Measurements from ENCODE around the gene BARX2. TPM values are rescaled to one million over a fixed set of nuclear protein-coding genes. Genes with fewer than 3 reads are reported as not detected.

BARX2 gene
- total and polyA plus RNA-seq, 2 donors (not counting 1 experiment from before 2014, with no cell fraction given), result not detected

DNA sequence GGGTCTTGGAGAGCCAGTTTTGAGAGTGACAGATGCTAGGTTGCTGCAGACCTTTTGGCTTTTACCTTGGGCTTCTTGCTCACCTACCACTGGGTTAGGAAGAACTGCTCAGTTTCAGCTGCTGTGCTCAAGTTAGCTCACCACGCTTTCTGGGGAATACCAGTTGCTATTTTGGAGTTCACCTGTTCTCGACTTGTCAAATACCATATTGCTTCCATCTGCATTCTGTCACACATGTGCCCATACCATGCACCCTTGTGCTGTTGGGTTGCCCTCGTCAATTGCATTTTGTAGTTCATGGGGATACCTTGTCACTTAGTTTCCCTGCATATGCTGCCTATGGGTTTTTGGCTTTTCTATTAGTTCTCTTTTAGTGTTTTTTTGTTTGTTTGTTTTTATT is 23.0 kb upstream of the BARX2 start:
- Histone ChIP-seq H3K27ac (ENCODE audit: low read length in 2 of 2) (no peak overlapping the region), H3K36me3 (replicated peaks in 1 of 2; ENCODE audit: control extremely low read depth in 1 of 2, control insufficient read depth in 1 of 2, extremely low read depth in 1 of 2, insufficient read depth in 2 of 2, low read length in 1 of 2) (no peaks in the 10 kb centered on the region), H3K79me2 (ENCODE audit: control insufficient read depth, insufficient read depth, low read length) (no peaks in the 10 kb centered on the region), H3K27me3 (replicated peaks in 1 of 4; ENCODE audit: control extremely low read depth in 1 of 4, control insufficient read depth in 3 of 4, insufficient read depth in 4 of 4, low read length in 3 of 4) (peaks cover 0 to 3% (median 1%) of the 10 kb centered on the region in 4 experiments), H3K4me1 (ENCODE audit: control insufficient read depth in 2 of 2, insufficient read depth in 2 of 2, low read length in 2 of 2) (no peaks in the 10 kb centered on the region), H4K20me1 (ENCODE audit: control insufficient read depth, insufficient read depth, low read length, poor library complexity, severe bottlenecking) (no peaks in the 10 kb centered on the region), H3K4me3 (ENCODE audit: control extremely low read depth in 1 of 5, extremely low read depth in 1 of 5, insufficient read depth in 1 of 5, low read depth in 2 of 5, low read length in 4 of 5) (no peak overlapping the region), H3K9me3 (ENCODE audit: control extremely low read depth in 1 of 3, control insufficient read depth in 2 of 3, insufficient read depth in 1 of 3, low read length in 2 of 3) (no peaks in the 10 kb centered on the region), H2AFZ (ENCODE audit: insufficient read depth, low read depth, low read length, poor library complexity, severe bottlenecking) (no peak overlapping the region), H3K4me2 (replicated peaks; ENCODE audit: low read depth, low read length, poor library complexity, severe bottlenecking) (no peak overlapping the region), H3K9ac (ENCODE audit: low read length) (no peak overlapping the region)
- ChIA-PET POLR2A (no interaction called here), CTCF (no interaction called here)
- H3K27me3 Mint-ChIP-seq, result peaks cover 19% of the 10 kb centered on the region
- intact Hi-C loops (cut with micrococcal nuclease), result no loop called here
- TF ChIP-seq EZH2 (IDR thresholded peaks at IDR 0.05; ENCODE audit: borderline replicate concordance, insufficient read depth, low read depth, low read length, poor library complexity, severe bottlenecking), result no peak
- TF ChIP-seq, protein P1, sequence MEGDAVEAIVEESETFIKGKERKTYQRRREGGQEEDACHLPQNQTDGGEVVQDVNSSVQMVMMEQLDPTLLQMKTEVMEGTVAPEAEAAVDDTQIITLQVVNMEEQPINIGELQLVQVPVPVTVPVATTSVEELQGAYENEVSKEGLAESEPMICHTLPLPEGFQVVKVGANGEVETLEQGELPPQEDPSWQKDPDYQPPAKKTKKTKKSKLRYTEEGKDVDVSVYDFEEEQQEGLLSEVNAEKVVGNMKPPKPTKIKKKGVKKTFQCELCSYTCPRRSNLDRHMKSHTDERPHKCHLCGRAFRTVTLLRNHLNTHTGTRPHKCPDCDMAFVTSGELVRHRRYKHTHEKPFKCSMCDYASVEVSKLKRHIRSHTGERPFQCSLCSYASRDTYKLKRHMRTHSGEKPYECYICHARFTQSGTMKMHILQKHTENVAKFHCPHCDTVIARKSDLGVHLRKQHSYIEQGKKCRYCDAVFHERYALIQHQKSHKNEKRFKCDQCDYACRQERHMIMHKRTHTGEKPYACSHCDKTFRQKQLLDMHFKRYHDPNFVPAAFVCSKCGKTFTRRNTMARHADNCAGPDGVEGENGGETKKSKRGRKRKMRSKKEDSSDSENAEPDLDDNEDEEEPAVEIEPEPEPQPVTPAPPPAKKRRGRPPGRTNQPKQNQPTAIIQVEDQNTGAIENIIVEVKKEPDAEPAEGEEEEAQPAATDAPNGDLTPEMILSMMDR (IDR thresholded peaks at IDR 0.05), result no peak
- no peak overlapping the region for H3K27ac Mint-ChIP-seq
- 94% methylated on average over 3 of the region's 3 CpGs for WGBS (ENCODE audit: insufficient coverage)
- ATAC-seq (ENCODE audit: low read depth), result no peak
- no peak for DNase-seq
- no peaks in the 10 kb centered on the region for H3K4me1 Mint-ChIP-seq
- no peaks in the 10 kb centered on the region for H3K9me3 Mint-ChIP-seq (ENCODE audit: insufficient read depth)
- no peak overlapping the region for H3K4me3 Mint-ChIP-seq

GRCh38 chr11:129354691-129355090 is 21.0 kb upstream of the BARX2 start:
- H4K20me1 ChIP-seq (ENCODE audit: control insufficient read depth, insufficient read depth, low read length, poor library complexity, severe bottlenecking), result no peaks in the 10 kb centered on the region
- ATAC-seq (ENCODE audit: low read depth) (no peak), DNase-seq (no peak)
- POLR2A ChIA-PET, result no interaction called here
- WGBS (ENCODE audit: insufficient coverage), result 60% methylated on average over 2 of the region's 4 CpGs
- no peak overlapping the region for H3K4me3 ChIP-seq (ENCODE audit: control extremely low read depth in 1 of 5, extremely low read depth in 1 of 5, insufficient read depth in 1 of 5, low read depth in 2 of 5, low read length in 4 of 5)
- Mint-ChIP-seq H3K27me3 (peaks cover 25% of the 10 kb centered on the region), H3K9me3 (ENCODE audit: insufficient read depth) (no peaks in the 10 kb centered on the region), H3K4me1 (no peaks in the 10 kb centered on the region), H3K4me3 (no peak overlapping the region), H3K27ac (no peak overlapping the region)
- no peak overlapping the region for H2AFZ ChIP-seq (ENCODE audit: insufficient read depth, low read depth, low read length, poor library complexity, severe bottlenecking)
- no peaks in the 10 kb centered on the region for H3K4me1 ChIP-seq (ENCODE audit: control insufficient read depth in 2 of 2, insufficient read depth in 2 of 2, low read length in 2 of 2)
- no peak overlapping the region for H3K4me2 ChIP-seq (replicated peaks; ENCODE audit: low read depth, low read length, poor library complexity, severe bottlenecking)
- CTCF ChIA-PET, result no interaction called here
- no peaks in the 10 kb centered on the region for H3K36me3 ChIP-seq (replicated peaks in 1 of 2; ENCODE audit: control extremely low read depth in 1 of 2, control insufficient read depth in 1 of 2, extremely low read depth in 1 of 2, insufficient read depth in 2 of 2, low read length in 1 of 2)
- no peak overlapping the region for H3K27ac ChIP-seq (ENCODE audit: low read length in 2 of 2)
- intact Hi-C loops (cut with micrococcal nuclease), result no loop called here
- no peak overlapping the region for H3K9ac ChIP-seq (ENCODE audit: low read length)
- H3K9me3 ChIP-seq (ENCODE audit: control extremely low read depth in 1 of 3, control insufficient read depth in 2 of 3, insufficient read depth in 1 of 3, low read length in 2 of 3), result no peaks in the 10 kb centered on the region
- H3K27me3 ChIP-seq (replicated peaks in 1 of 4; ENCODE audit: control extremely low read depth in 1 of 4, control insufficient read depth in 3 of 4, insufficient read depth in 4 of 4, low read length in 3 of 4), result peaks cover 0 to 3% (median 1%) of the 10 kb centered on the region in 4 experiments
- no peaks in the 10 kb centered on the region for H3K79me2 ChIP-seq (ENCODE audit: control insufficient read depth, insufficient read depth, low read length)
- TF ChIP-seq, protein P1 (IDR thresholded peaks at IDR 0.05), result no peak
- TF ChIP-seq EZH2 (IDR thresholded peaks at IDR 0.05; ENCODE audit: borderline replicate concordance, insufficient read depth, low read depth, low read length, poor library complexity, severe bottlenecking), result no peak
